GM19238 (cell line): ENCODE measurements around the gene SFXN1.

Experiments
- DNase-seq: peaks from one replicate; pipeline ENCODE4 v3.0.0; 2011; ENCODE audit warnings: low spot score; ENCODE audit not compliant: insufficient read length

SFXN1 gene

DNA sequence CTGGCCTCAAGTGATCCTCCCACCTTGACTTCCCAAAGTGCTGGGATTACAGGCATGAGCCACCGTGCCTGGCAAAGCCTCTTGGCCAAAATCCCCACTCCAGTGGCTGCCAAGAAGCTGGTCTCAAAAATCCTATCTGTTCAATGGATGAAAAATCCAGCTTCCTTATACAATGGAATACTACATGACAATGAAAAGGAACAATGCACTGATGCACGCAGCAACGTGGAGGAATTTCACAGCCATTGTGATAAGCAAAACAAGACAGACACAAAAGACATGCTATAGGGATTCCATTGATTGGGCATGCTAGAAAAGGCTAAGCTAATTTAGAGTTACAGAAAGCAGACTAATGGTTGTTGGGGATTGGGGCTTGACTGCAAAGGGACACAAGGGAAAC is 13.1 kb upstream of the SFXN1 start:
- DNase-seq = no peak

DNA sequence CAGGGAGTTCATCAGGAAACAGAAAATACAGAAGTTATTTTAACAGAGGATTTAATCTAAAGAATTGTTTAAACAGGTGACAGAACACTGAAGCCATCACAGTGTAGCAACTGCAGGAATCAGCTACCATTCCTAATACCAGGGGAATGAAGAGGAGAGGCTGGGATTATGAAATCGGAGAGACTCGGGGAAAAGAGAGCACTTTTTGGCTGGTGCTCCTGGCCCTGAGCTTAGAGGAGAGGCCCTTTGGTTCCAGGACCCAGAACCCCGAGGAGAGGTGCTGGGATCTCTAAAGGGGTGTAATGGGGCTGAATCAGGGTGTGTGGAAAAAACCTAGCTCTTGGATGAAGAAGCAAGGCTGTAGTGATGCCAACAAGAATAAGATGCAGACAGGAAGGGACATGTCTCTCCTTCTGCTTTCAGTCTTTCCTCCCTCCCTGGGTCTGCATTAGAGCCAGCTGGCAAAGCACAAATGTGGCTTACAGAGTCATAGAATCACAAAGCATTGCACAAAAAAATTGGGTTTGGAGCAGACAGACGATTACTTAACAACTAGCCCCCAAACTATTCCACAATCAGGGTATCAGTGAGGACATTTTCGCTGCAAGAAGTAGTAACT is 11.6 kb upstream of the SFXN1 start:
- DNase-seq = no peak

DNA sequence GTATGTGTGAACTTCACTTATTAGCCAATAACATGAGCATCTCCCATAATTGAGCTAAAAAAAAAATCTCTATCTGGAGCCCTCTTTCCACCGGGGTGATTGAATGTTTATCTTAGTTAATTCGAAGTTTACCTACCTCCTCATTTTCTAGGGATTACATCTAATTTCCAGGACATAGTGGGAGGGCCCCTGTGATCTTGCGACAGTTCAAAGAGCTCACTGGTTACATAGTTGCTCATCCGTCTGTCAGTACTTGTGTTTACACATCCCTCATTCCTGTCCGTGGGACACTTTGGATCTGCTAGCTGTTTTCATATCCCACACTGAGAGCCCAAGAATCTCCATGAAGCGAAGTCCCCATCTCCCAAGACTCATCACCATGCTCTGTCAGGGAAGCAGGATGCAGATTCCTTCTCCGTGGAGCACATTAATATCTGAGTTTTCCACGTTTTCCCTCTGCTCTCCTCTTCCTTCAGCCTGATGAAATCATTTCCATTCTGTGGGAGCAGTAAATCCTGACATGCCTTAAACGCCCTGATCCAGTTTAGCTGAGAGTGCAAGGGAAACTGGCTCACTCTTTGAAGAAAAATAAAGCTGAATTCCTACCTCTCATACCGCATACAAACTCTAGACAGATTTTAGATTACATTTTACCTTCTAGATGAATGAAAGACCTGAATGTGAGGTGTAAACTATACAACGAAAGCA is 10.2 kb upstream of the SFXN1 start:
- no peak for DNase-seq

DNA sequence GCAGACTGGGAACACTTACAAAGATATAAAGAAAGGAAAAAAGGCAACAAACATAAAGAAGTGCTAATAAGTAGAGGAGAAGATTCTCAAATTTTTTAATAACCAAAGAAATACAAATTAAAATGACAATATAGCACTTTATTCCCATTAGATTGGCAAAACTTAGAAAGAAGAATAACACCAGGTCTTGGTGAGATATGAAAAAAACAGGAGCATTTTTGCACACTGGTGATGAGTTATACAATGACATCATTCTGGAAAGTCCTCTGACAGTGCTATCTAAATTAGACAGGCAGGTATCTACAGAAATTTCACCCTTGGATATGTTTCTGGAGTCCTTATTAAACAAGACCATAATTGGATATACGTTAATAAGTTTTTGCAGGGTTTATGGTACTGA is 9.5 kb upstream of the SFXN1 start:
- no peak for DNase-seq

DNA sequence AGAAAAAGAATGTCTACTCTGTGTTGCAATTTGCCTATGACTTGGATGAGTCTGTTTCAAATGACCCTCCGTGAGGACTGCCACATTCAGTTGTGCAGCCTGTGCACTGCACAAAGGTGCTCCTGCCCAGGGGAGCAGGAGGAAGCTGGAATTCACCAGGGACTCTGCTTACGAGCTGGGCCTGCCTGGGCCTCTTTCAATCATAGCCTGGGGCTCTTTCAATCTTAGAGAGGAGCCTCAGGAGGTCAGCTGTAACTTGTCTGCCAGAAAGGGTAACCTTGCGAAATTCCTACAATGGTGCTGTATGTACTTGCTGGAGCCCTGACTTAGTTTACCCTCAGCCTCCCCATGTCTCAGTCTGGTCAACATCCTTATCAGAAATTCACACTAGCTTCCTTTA is 8.4 kb upstream of the SFXN1 start:
- no peak for DNase-seq

DNA sequence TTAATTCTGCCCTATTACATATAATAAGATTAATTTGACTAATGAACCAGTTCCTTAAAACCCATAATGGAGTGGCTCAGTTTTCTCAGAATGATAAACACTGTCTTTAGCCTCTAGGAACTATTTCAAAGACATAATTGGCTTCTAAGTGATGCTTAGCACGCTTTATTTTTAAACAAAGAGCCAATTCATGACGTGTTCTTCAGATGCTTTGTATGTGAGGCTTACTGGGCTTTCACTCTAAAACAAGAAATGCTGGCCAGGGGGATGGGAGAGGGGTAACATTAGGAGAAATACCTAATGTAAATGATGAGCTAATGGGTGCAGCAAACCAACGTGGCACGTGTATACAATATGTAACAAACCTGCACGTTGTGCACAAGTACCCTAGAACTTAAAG is 7.6 kb upstream of the SFXN1 start:
- DNase-seq = no peak

DNA sequence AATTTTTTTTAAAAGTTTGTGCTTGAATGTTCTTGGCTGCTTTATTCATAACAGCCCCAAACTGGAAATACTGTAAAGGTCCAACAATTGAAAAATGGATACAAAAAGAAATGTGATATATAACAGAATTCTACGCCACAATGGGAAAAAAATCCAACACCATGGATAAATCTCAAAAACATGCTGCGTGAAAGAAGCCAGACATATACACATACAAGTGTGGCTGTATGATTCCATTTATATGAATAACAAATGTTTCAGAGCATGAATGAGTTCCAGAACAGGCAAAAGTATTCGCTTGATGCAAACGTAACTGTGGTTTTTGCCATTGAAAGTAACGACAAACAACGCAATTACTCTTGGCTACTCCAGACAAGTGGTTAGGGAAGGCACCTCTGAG is 7.2 kb upstream of the SFXN1 start:
- no peak for DNase-seq

DNA sequence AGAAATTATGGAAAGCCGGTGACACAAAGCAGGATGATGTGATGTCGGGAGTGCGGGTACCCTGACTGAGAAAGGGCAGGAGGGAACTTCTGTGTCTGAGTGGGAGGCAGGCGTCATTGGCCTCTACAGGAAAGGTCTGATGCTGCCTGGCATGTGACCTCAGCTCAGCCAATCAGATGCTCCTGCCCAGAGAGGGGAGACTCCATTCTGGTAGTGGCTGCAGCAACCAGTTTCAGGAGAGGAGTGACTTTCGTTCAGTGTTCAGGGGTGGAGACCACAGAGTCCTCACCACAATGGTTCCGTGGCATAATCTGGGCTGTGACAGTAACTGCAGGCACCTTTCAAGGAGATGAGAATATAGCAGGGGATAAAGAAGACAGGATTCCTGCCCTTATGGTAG is 6.7 kb upstream of the SFXN1 start:
- no peak for DNase-seq

DNA sequence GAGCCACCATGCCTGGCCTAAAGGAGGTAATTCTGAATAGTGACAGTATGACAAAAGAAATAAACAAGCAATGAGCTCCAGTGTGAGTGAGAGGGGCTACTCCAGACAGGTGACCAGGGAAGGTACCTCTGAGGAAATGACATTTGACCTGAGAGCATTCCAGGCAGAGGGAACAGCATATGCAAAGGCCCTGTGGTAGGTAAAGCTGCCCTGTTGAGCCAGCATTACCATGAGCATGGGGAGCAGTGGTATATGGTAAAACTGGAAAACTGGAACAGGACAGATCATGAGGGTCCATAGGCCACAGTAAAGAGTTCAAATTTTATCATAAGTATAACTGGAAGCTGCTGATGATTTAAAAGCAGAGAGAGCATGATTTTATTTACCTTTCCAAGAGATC is 6.0 kb upstream of the SFXN1 start:
- no peak for DNase-seq

DNA sequence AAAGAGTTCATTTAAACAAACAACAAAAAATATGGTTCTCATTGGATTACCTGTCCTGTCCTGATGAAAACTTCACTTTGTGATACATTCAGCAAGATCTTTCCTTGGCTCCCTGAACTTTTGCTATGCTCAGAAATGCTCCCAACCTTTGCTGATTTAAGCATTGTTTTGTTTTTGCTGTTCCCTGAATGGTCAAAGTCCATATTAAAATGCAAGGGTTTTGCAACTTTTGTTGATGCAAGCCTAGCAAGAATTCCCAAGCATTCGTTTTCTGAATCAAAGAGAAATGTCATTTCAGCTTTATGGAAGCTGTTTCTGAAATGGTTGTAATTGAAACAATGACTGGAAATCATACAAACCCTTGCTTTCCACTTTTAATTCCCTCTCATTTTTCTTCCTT is 3.1 kb upstream of the SFXN1 start:
- no peak for DNase-seq

DNA sequence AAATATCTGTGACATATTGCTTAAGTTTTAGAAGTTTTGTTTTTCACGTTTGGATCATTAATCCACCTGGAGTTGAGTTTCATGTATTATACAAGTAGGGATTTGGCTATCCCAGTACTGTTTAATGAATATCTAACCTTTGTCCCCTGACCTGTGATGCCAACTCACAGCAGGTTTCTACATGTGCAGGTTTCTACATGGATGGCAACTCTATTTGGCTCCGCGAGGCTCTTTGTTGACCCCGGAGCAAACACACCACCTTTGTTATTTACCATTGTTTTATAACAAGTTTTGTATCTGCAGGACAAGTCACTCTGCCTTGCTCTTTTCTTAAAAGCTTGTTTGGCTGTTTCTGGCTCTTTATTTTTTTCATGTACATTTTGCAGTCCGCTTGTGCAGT is 920 bp upstream of the SFXN1 start:
- no peak for DNase-seq

DNA sequence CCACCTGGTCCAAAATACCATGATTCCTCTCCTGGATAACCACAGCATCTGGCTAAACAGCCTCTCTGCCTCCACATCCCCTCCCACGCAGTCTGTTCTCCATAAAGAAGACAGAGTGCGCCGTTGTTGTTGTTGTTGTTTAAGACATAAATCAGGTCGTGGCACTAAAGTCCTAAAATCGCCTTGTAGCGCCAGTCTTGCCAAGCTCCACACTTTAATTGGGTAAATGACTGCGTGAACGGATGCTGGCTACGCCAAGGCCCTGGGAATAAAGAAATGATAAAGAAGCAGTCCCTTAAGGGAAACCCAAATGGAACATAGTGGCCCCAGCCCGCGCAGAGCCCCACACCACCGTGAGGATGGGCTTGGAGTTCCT is 364 bp upstream of the SFXN1 start:
- no peak for DNase-seq

DNA sequence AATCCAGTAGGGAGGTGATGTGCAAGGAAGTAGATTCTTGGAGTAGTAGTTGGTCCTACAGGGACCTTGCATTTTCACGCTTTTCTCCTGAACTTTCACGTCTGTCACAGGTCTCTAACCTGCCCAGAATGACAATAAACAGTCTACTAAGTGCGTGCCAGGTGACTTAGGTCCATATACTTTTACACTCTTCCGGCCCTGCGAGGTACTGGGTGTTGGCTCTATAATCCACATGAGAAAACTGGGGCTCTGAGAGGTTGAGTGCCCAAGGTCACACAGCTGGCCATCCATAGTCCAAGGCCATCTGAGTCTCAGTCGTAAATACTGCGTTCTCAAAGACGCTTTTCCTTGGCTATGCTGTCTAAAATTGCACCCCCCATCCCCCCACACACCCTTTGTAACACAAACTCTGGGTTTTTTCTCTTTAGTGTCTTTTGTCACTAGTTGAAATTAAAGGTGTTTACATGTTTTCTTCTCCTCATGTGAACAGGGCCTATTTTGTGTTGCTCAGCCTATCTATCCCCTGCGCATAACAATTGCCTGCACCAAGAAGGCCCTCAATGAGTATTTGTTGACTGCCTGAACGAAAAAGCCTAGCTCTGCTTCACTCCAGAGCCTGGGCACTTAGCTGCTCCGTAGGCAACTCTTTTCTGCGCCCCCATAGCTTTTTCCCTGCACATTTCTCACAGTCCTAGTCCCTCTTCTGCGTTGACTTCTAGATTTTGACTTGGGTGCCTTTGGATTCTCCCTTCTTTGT is 943 bp downstream of the SFXN1 start:
- DNase-seq = no peak

DNA sequence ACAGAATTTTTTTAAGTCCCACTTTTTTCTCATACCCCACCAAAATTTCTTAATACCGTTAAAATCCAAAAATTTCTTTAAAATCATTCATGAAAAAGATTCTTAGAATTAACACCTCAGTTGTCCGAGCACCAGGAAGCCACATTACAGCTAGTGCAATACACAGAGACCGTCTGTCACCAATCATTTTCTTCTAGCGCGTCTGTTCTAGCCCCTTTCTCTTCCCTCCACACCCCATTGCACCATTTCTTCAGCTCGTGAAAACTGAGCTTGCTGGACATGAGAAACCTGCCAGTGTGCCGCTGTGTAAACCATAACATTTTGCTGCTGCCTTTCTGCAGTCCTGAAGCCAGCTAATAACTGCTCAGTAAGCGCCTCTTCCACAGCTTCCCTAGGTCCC is 5.0 kb downstream of the SFXN1 start:
- no peak for DNase-seq

DNA sequence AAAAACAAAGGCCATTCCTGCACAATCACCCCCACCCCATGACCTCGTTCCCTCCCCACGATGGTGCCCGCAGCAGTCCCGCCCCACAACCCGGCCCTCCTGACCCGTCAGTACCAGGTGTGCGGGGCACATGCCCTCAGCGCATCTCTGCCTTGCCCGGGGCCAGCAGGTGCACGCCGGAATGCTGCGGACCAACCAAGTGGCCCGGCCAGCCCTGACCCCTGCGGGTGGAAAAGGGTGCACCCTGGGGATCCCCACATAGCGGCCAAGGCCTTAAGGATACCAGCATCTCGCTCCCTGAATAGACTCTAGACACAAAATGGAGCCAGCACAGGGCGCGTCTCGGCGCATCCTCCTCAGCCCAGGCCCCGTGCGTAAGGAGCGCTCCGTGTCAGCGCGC is 6.0 kb downstream of the SFXN1 start:
- no peak for DNase-seq

DNA sequence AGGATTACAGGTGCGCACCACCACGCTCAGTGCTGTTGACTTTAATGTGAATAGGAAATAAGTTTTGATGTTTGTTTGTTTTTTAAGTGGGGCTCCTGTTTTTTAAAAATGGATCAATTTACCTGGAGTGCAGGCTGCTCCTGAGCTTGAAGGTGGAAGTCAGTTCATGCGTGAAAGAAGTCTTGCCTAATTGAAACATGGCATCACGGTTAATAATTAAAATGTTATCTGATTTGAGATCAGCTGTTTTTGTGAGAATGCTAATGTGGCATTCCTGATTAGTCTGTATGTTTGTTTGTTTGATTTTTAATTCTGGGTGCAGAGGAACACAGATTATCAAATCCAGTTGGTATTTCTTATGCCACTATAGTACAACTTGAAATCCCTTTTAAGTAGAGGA is 6.5 kb downstream of the SFXN1 start:
- no peak for DNase-seq

DNA sequence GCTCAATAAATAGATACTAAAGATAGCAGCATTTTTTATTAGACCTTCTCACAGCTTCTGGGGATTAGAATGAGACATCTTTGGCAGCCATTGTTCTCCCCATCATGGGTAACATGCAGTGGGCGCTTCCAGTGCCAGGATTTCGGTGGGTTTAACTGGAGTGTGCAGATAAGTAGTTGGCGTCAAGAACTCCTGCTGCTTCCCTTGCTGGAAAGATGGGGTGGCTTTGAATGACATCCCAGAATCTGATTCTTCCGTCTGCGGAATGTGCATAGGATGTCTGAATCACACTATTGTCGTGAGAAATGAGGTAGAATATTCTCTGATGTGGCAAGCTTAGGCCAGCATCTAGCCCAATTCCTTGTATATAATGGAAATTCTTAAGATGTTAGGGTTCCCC is 7.3 kb downstream of the SFXN1 start:
- DNase-seq = no peak

DNA sequence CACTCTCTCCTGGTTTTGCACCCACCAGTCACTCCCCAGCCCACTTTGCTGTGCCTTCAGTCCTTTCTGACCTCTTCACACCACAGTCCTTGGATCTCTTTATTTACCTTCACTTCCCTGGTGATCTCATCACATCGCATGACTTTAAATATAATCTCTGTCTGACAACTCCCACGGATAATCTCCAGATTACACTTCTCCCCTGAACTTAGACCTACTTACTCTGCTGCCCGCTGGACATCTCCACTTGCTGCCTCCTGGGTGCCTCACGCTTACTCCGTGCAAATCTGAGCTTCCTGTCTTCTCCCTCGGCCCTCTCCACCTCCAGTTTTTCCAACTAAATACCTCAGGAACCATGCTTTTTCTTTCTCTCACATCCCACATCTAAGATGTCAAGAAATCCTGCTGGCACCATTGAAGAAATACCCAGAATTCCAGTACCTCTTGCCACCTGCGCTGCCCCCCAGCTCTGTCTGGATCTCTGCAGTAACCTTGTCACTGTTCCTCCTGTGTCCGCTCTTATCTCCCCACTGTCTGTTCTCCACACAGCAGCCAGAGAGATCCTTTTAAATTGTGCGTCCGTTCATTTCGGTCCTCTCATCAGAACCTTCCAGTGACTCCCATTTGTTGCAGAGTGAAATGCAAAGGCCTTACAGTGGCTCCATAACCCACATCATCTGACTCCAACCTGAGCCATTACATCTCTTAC is 9.3 kb downstream of the SFXN1 start:
- DNase-seq = no peak

DNA sequence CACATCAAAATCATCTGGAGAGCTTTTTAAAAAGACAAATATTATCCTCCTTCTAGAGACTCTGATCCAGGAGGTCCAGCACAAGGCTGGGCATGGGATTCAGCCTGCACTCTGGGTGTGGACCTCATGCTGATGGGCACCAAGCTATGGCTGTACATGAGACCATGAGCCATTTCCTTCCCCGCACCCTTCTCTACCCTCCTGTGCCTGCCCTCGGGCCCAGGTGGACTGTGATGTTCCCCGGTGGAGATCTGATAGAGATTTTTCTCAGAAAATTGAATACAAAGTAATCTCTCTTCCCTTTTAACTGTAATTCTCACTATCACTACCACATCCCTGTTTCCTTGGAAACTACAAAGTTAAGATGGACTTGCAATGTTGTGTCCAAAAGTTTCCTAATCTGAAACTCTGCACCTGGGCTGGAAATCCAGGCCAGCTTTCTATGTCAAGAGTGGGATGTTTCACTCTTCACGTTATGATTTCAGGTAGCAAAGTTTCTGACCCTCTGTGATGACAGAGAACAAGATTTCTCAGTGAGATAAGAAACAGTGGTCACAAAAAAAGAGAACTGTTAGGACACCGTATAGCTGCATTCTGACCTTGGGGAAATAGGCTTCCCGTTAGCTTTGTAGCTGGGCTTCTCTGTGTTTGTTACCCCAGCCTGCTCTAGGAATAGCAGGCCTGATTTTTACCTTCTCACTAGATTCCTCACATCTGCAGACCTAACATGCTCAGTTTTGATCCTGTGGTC is 11.5 kb downstream of the SFXN1 start:
- no peak for DNase-seq

DNA sequence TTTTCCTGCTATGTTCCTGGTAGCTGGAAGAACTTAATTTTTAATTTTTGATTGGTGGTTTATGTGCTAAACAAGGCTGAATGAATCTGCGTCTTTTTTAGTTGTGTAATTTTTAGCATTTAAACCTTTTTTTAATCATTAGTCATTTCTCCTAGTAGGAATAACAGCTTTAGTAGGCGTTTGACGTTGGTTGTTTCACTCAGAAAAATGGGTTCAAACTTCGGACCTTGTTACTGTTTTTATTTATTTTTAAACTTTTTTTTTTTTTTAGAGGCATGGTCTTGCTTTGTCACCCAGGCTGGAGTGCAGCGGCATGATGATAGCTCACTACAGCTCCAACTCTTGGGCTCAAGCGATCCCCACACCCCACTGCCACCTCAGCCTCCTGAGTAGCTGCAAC is 12.9 kb downstream of the SFXN1 start:
- no peak for DNase-seq

DNA sequence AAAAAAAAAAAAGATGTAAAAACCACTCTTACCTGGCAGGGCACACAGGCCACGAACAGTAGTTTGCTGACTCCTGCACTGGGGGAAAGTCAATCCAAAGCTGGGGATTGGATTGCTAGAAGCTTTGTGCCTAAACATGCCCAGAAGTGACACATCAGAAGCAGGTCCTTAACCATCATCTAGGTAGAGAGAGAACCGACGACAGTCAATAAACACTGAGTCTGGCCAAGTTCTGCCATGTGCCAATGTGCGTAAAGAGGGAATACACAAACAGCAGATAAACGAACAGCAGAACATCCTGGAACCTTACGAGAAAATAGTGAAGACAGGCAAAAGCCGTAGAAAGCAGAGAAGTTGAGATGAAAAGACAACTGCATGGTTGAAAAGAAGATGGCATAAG is 14.9 kb downstream of the SFXN1 start:
- no peak for DNase-seq

DNA sequence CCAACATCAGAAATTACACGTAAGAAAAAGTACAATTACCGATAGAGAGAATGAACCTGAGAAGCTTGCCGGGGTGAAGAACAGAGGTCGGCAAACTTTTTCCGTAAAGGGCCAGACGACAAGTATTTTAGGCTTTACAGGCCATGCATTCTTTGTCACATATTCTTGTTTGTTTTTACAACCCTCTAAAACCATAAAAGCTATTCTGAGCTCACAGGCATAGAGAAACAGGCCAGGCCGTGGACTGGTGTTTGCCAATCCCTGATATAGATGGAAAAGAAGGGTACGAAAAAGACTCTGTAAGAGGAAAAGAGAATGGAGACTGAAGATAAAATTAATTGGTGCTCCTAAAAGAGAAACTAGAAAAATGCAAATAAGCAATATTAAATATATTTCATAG is 15.4 kb downstream of the SFXN1 start:
- no peak for DNase-seq
